Measurements from ENCODE around the gene UVRAG.
"Not testable (repeated sequence)": the region's sequence is repeated elsewhere in the genome, so short reads cannot be mapped to it uniquely, and the experiment has no call there.

Gene UVRAG

DNA sequence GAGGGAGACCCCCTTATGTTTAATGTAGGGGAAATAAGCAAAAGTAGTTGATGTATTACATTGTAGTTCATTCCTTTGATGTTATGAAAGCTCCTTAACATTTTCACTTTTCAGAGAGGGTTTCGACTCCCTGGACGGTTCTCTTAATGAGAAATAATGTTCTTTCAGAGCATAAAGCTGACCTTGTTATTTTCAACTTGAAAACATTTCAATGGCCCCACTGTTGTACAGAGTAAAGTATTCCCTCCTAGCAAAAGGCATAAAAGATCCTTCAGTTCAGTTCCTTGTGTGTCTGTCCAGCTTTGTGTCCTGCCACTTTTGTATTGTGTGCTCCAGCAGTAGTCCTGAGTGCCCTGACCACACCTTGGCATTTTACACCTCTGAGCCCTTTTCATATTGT lies 63.9 kb downstream of the UVRAG start:
- in situ Hi-C loops (cut with HindIII; ENCODE audit: low sequenced_read_pairs): no loop called here
- no peak for DNase-seq (ENCODE audit: low read depth)
- H3K4me3 ChIP-seq (ENCODE audit: low read depth, low read length): no peak overlapping the region
- TF ChIP-seq, protein P1, sequence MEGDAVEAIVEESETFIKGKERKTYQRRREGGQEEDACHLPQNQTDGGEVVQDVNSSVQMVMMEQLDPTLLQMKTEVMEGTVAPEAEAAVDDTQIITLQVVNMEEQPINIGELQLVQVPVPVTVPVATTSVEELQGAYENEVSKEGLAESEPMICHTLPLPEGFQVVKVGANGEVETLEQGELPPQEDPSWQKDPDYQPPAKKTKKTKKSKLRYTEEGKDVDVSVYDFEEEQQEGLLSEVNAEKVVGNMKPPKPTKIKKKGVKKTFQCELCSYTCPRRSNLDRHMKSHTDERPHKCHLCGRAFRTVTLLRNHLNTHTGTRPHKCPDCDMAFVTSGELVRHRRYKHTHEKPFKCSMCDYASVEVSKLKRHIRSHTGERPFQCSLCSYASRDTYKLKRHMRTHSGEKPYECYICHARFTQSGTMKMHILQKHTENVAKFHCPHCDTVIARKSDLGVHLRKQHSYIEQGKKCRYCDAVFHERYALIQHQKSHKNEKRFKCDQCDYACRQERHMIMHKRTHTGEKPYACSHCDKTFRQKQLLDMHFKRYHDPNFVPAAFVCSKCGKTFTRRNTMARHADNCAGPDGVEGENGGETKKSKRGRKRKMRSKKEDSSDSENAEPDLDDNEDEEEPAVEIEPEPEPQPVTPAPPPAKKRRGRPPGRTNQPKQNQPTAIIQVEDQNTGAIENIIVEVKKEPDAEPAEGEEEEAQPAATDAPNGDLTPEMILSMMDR (IDR thresholded peaks at IDR 0.05; ENCODE audit: low read depth, low read length, missing control alignments): no peak

DNA sequence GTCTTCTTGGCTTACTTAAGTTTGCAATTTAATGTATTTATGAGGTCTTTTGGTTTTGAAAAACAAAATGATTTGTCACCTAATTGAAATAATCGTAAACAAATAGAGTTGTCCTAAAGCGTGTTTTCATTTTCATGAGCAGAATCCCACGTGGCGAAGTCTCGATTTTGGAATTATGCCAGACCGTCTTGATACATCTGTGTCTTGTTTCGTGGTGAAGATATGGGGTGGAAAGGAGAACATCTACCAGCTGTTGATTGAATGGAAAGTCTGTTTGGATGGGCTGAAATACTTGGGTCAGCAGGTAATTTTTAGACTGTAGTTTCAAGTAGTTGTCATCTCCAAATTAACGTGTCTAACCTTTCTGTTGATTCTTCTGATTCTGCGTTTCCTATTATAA lies 64.7 kb downstream of the UVRAG start:
- in situ Hi-C loops (cut with HindIII; ENCODE audit: low sequenced_read_pairs): no loop called here
- TF ChIP-seq, protein P1 (IDR thresholded peaks at IDR 0.05; ENCODE audit: low read depth, low read length, missing control alignments): no peak
- DNase-seq (ENCODE audit: low read depth): no peak

DNA sequence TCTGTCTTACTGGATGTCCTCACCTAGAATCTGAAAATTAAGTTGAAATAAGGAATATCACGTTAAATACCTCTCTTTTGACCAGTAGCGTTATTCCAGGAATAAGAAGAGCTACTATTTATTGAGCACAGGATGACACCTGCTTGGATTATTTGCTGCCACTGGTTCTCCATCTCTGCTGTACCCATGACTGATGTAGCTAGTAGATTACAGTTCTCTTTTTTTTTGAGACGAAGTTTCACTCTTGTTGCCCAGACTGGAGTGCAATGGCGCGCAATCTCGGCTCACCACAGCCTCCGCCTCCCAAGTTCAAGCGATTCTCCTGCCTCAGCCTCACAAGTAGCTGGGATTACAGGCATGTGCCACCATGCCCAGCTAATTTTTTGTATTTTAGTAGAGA lies 65.3 kb downstream of the UVRAG start:
- in situ Hi-C loops (cut with HindIII; ENCODE audit: low sequenced_read_pairs); DNase-seq (ENCODE audit: low read depth); H3K4me3 ChIP-seq (ENCODE audit: low read depth, low read length): not testable (repeated sequence)

More for the DNA sequence above, 64.7 kb downstream of the UVRAG start:
- no peak overlapping the region for H3K4me3 ChIP-seq (ENCODE audit: low read depth, low read length)

DNA sequence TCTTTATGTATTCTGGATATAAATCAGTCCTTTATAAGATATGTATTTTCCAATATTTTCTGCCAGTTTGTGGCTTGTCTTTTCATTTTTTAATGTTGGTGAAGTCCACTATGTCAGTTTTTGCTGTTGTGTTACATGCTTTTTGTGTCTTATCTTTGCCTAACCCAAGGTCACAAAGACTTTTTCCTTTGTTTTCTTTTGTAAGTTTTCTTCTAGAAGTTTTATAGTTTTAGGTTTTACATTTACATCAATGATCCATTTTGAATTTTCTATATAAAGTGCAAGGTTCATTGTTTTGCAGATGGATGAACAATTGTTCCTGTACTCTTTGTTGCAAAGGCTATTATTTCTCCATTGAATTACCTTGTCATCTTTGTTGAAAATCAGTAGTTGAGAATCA lies 69.3 kb downstream of the UVRAG start:
- in situ Hi-C loops (cut with HindIII; ENCODE audit: low sequenced_read_pairs): no loop called here
- DNase-seq (ENCODE audit: low read depth): no peak
- H3K4me3 ChIP-seq (ENCODE audit: low read depth, low read length): no peak overlapping the region
- TF ChIP-seq, protein P1 (IDR thresholded peaks at IDR 0.05; ENCODE audit: low read depth, low read length, missing control alignments): no peak

DNA sequence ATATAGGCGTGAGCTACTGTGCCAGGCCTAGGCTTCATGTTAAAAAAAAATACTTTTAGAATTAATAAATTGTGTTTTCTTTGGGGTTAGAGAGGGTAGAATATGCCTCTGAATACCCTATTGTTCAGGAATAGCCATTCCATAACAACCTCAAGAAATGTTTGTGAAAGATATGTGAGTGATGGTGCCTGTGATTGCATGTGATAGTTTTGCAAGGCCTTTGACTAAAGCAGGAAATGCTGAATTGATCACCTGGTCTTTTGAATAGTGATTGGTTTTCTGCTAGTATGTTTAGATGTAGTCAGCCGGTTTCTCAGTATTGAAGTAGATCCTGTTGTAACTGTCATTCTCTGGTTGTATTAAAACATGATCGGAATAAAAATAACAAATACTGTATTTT lies 73.4 kb downstream of the UVRAG start:
- DNase-seq (ENCODE audit: low read depth): no peak
- in situ Hi-C loops (cut with HindIII; ENCODE audit: low sequenced_read_pairs): no loop called here
- no peak overlapping the region for H3K4me3 ChIP-seq (ENCODE audit: low read depth, low read length)
- TF ChIP-seq, protein P1 (IDR thresholded peaks at IDR 0.05; ENCODE audit: low read depth, low read length, missing control alignments): no peak

DNA sequence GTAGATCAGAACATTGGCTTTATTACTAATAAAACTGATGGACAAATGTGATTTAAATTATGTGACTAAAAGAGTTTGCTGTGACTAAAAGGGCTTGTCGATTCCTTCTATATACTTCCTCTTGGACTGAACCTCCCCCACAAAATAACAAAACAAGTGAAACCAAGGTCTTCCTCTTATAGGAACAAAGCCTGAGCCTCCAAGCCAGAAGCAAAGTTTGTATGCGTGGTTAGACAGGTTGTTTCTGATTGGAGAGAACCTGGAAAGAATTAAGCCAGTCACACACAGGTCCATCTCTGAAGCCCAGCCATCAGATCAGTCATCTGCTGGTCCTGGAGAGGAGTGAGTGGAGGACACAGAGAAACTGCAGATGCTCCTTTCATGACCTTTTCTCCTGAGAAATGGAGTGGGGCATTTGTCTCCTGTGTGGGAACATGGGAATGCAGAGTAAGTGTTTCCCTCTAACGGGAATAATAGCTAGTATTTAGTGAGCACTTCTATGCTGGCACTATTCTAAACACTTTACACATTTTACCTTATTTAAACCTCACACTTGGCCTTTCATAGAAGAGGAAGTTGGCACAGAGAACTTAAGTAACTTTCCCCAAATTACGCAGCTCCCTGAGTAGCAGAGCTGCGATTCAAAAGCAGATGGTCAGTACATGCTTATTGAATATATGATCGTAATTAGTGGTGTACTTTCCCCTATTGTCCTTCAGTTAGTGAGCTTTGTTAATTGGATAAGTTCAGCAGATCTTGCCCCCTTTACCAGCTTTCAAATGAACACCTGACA lies 77.1 kb downstream of the UVRAG start:
- in situ Hi-C loops (cut with HindIII; ENCODE audit: low sequenced_read_pairs): loop anchor here (5.0 kb wide), 1 partner anchor 435 kb away; no protein-coding TSS in a partner anchor
- TF ChIP-seq, protein P1 (IDR thresholded peaks at IDR 0.05; ENCODE audit: low read depth, low read length, missing control alignments): no peak
- no peak for DNase-seq (ENCODE audit: low read depth)
- H3K4me3 ChIP-seq (ENCODE audit: low read depth, low read length): no peak overlapping the region

DNA sequence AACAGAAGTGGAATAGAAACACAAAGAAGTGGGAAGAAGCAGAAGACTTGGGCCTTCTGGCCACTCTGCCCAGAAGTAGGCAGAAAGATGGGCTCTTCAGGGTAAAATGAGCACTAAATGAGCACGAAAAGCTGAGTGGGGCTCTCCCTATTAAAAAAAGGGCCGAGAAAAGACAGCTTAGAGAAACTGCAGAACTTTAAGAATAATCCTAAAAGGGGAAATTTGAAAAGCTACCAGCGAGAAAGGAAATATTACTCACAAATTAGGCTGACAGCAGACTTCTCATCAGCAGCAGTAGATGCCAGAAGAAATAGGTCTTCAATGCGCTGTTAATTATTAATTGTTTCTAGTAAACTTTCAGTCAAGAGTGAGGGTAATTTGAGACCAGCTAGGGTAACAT lies 78.2 kb downstream of the UVRAG start:
- DNase-seq (ENCODE audit: low read depth): no peak
- TF ChIP-seq, protein P1 (IDR thresholded peaks at IDR 0.05; ENCODE audit: low read depth, low read length, missing control alignments): no peak
- no peak overlapping the region for H3K4me3 ChIP-seq (ENCODE audit: low read depth, low read length)
- in situ Hi-C loops (cut with HindIII; ENCODE audit: low sequenced_read_pairs): loop anchor here (5.0 kb wide), 1 partner anchor 434 kb away; no protein-coding TSS in a partner anchor
